Keratinocyte (primary cell): ENCODE data around the gene FES. TPM values are rescaled to one million over a fixed set of nuclear protein-coding genes. Genes with fewer than 3 reads are reported as not detected.

Experiments
- DNase-seq: peaks from one replicate; pipeline ENCODE4 v3.0.0-alpha.2; 2011; ENCODE audit warnings: low read depth, missing footprints, low spot score
- FAIRE-seq: peaks from 2 replicates; lab custom pipeline; 2011; peaks lifted over from hg19 to GRCh38; lab: Jason Lieb, UNC
- H2AFZ ChIP-seq: 2 replicates; pipeline ENCODE4 v1.6.0; 2012; ENCODE audit warnings: low read length, control low read depth, inconsistent platforms; ENCODE audit not compliant: control insufficient read depth
- H3K27ac ChIP-seq: 2 replicates; pipeline ENCODE4 v1.5.1; 2011; ENCODE audit warnings: low read length; ENCODE audit not compliant: control insufficient read depth, insufficient read depth
- H3K27me3 ChIP-seq: 3 replicates; pipeline ENCODE4 v1.6.0; 2011; ENCODE audit warnings: low read length; ENCODE audit not compliant: control insufficient read depth, insufficient read depth; ENCODE audit errors: extremely low read depth
- H3K36me3 ChIP-seq, 2 experiments: 2 replicates in 1 of 2; 3 replicates in 1 of 2; pipeline ENCODE4 v1.5.1; 2011; ENCODE audit warnings: low read length in 2 of 2, mild to moderate bottlenecking in 1 of 2; ENCODE audit not compliant: control insufficient read depth in 2 of 2, insufficient read depth in 2 of 2; ENCODE audit errors: extremely low read depth in 1 of 2
- H3K4me1 ChIP-seq: 3 replicates; pipeline ENCODE4 v1.5.1; 2011; ENCODE audit warnings: low read length; ENCODE audit not compliant: control insufficient read depth, insufficient read depth; ENCODE audit errors: extremely low read depth
- H3K4me2 ChIP-seq: 3 replicates; pipeline ENCODE4 v1.6.0; 2011; ENCODE audit warnings: low read depth, low read length; ENCODE audit not compliant: control insufficient read depth, insufficient read depth; ENCODE audit errors: extremely low read depth
- H3K4me3 ChIP-seq, 3 experiments: fragments of 200-600 bp in 1 of 3; sonication (generic) in 1 of 3; 2 replicates in 2 of 3; 3 replicates in 1 of 3; pipeline ENCODE4 v1.5.1; 2011 to 2016; ENCODE audit warnings: low read length in 3 of 3, mild to moderate bottlenecking in 3 of 3, control low read depth in 2 of 3, inconsistent platforms in 1 of 3, low read depth in 1 of 3, mixed read lengths in 1 of 3, mixed run types in 1 of 3, moderate library complexity in 1 of 3; ENCODE audit not compliant: control insufficient read depth in 2 of 3, insufficient read depth in 2 of 3; ENCODE audit errors: extremely low read depth in 1 of 3
- H3K79me2 ChIP-seq: 2 replicates; pipeline ENCODE4 v1.6.0; 2012; ENCODE audit warnings: low read length; ENCODE audit not compliant: control insufficient read depth, insufficient read depth
- H3K9ac ChIP-seq: 3 replicates; pipeline ENCODE4 v1.6.0; 2011; ENCODE audit warnings: low read length; ENCODE audit not compliant: control insufficient read depth, insufficient read depth; ENCODE audit errors: extremely low read depth
- H3K9me1 ChIP-seq: 3 replicates; pipeline ENCODE4 v1.6.0; 2011; ENCODE audit warnings: low read length; ENCODE audit not compliant: control insufficient read depth, insufficient read depth; ENCODE audit errors: extremely low read depth
- H3K9me3 ChIP-seq: 2 replicates; pipeline ENCODE4 v1.5.1; 2012; ENCODE audit warnings: low read depth, low read length; ENCODE audit not compliant: control insufficient read depth
- H4K20me1 ChIP-seq: 3 replicates; pipeline ENCODE4 v1.6.0; 2011; ENCODE audit warnings: low read length; ENCODE audit not compliant: control insufficient read depth, insufficient read depth; ENCODE audit errors: extremely low read depth
- CTCF ChIP-seq, 3 experiments: IDR thresholded peaks in 1 of 3; conservative IDR thresholded peaks in 1 of 3; optimal IDR thresholded peaks in 1 of 3; 2 replicates in 2 of 3; 3 replicates in 1 of 3; pipeline versions ENCODE3 to v1.5.1; 2011; ENCODE audit warnings: low read length in 3 of 3, mild to moderate bottlenecking in 3 of 3, moderate library complexity in 2 of 3, control low read depth in 1 of 3, inconsistent platforms in 1 of 3; ENCODE audit not compliant: insufficient read depth in 2 of 3; ENCODE audit errors: extremely low read depth in 1 of 3
- EZH2 ChIP-seq: IDR thresholded peaks from one replicate; pipeline ENCODE4 v1.6.1; 2012; ENCODE audit warnings: inconsistent platforms, mild to moderate bottlenecking, low read length, moderate library complexity
- dilution Hi-C: fragments of 300-500 bp; cut with MboI; formaldehyde crosslinking; loops from one replicate; pipeline ENCODE4 v1.7.0; 2020; ENCODE audit warnings: low sequenced_read_pairs; ENCODE audit not compliant: extremely low pct_ligation_motif_present
- polyA plus RNA-seq, 5 experiments: library from polyadenylated mRNA; depleted of rRNA in 3 of 5; stranded (reverse) in 3 of 5; stranded (forward) in 1 of 5; unstranded in 1 of 5; fragments of >200 nt; gene quantifications; 1 replicate in 1 of 5; 2 replicates in 3 of 5; 3 replicates in 1 of 5; pipeline versions ENCODE4 v1.2.1 to v1.2.3, GENCODE V29; 2011 to 2012; ENCODE audit warnings: missing spikeins in 2 of 5, low read depth in 1 of 5, low replicate concordance in 1 of 5

The FES gene
- polyA plus RNA-seq, 1 donor (not counting 4 experiments of a cell fraction or from before 2014, with no cell fraction given), result 0.34 TPM

- peaks cover 10 to 31% of the 10 kb centered on the region in 2 experiments for H3K36me3 ChIP-seq
- no peak for DNase-seq
- H3K9ac ChIP-seq, result no peak overlapping the region
- no peaks in the 10 kb centered on the region for H3K27me3 ChIP-seq
- FAIRE-seq, result no peak
- peaks cover 49% of the 10 kb centered on the region for H3K79me2 ChIP-seq
- H3K4me1 ChIP-seq, result peaks cover 22% of the 10 kb centered on the region
- no peak overlapping the region for H2AFZ ChIP-seq
- H4K20me1 ChIP-seq, result no peaks in the 10 kb centered on the region
- H3K27ac ChIP-seq, result no peak overlapping the region
- H3K4me3 ChIP-seq, result no peak overlapping the region
- TF ChIP-seq EZH2 (no peak), CTCF (optimal IDR thresholded peaks at IDR 0.05 in 1 of 3, IDR thresholded peaks at IDR 0.05 in 1 of 3, conservative IDR thresholded peaks at IDR 0.05 in 1 of 3; ENCODE audit: extremely low read depth in 1 of 3, insufficient read depth in 2 of 3, low read length in 3 of 3) (no peak)
- no peaks in the 10 kb centered on the region for H3K9me1 ChIP-seq
- dilution Hi-C loops, result no loop called here
- H3K4me2 ChIP-seq, result no peak overlapping the region
- H3K9me3 ChIP-seq, result no peaks in the 10 kb centered on the region
These were observed 8.7 kb upstream of the FES start for GRCh38 chr15:90875549-90875981.

DNA sequence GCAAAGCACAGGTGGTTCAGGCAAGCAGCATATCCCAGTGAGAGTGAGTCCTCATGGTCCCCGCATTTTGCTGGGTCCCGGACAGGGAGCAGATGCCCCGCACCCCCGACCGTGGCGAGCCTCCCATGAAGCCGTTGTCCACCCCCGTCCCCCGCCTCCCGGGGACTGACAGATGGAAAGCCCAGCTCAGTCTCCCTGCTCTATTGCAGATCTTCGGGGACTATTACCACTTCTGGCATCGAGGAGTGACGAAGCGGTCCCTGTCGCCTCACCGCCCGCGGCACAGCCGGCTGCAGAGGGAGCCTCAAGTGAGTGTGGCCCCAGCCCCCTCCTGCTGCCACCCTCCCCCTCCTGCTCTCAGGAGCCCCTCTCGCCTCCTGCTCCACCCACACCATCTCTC is 8.3 kb upstream of the FES start:
- Histone ChIP-seq H3K4me3 (no peak overlapping the region), H3K9ac (no peak overlapping the region), H2AFZ (no peak overlapping the region), H3K36me3 (peaks cover 15 to 34% of the 10 kb centered on the region in 2 experiments), H3K4me2 (no peak overlapping the region), H3K27ac (no peak overlapping the region), H3K9me1 (no peaks in the 10 kb centered on the region), H3K4me1 (peaks cover 19% of the 10 kb centered on the region), H4K20me1 (no peaks in the 10 kb centered on the region), H3K27me3 (no peaks in the 10 kb centered on the region), H3K79me2 (peaks cover 45% of the 10 kb centered on the region), H3K9me3 (no peaks in the 10 kb centered on the region)
- no peak for TF ChIP-seq EZH2
- no peak for TF ChIP-seq CTCF (optimal IDR thresholded peaks at IDR 0.05 in 1 of 3, IDR thresholded peaks at IDR 0.05 in 1 of 3, conservative IDR thresholded peaks at IDR 0.05 in 1 of 3; ENCODE audit: extremely low read depth in 1 of 3, insufficient read depth in 2 of 3, low read length in 3 of 3)
- DNase-seq (no peak), FAIRE-seq (no peak)
- dilution Hi-C loops, result no loop called here
